Measurements from ENCODE around the gene FPR3.

FPR3 gene

DNA sequence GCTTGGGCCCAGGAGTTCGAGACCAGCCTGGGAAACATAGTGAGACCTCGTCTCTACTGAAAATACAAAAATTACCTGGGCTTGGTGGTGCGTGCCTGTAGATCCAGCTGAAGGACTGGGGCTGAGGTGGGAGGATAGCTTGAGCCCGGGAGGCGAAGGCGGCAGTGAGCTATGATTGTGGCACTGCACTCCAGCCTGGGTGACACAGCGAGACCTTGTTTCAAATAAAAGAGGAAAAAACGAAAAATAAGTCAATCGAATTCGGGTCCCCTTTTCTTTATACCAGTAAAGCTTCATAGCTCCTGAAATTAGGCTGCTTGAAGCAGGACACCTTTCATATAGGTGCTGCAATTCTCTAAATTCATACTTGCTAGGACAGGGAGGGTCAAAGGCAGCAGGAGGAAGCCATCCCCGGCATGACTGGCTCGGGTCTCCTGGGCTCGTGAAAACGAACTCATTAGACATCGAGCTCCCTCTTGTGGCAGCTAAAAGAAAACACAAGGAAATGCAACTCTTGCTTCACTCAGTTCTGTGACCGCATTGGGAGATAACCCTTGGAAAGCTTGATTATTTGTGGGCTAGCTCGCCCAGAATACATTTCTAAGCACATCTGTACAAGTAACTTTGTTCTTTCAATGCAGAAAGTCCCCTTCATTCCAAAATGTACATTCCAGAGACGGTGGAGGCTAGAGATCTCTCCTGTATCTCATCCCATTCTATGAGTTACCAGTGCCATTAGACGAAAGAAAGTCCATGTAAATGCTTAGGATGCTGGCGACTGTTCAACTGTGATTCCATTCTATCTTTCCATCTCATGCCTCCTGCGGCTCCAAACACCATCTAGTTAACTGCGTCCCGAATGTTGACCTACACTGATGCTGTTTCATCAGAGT, 17.1 kb upstream of the FPR3 start:
- H3K9me3 Mint-ChIP-seq: peaks cover 5 to 6% of the 10 kb centered on the region in 2 donors
- H3K27me3 Mint-ChIP-seq: peaks cover 83% of the 10 kb centered on the region
- peak; percentile 33 for ATAC-seq
- DNase-seq: peak; percentile 31 to 37
- no peaks in the 10 kb centered on the region for H3K4me1 Mint-ChIP-seq
- H3K27ac Mint-ChIP-seq: no peak overlapping the region
- H3K4me3 Mint-ChIP-seq: no peak overlapping the region

- Mint-ChIP-seq H3K4me1 (no peaks in the 10 kb centered on the region), H3K9me3 (no peaks in the 10 kb centered on the region), H3K27me3 (peaks cover 73% of the 10 kb centered on the region), H3K27ac (no peak overlapping the region), H3K4me3 (no peak overlapping the region)
- ATAC-seq: no peak
- DNase-seq: no peak
Measured at GRCh38 chr19:51779181-51779580, 15.8 kb upstream of the FPR3 start.

DNA sequence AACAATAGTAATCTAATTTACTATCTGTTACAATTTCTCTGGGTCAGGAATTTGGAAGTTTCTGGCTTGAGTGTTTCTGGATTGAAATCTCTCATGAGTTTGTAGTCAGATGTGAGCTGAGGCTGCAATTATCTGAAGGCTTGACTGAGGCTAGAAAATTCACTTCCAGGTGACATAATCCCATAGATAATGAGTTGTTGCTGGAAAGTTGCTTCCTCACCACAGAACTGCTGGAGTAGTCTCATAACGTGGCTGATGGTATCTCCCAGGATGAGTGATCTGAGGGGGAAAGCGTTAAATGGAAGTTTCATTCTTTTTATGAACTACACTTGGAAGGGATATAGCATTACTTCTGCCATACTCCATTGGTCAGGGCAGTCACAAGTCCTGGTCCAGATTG, 15.3 kb upstream of the FPR3 start:
- Mint-ChIP-seq H3K4me1 (no peaks in the 10 kb centered on the region), H3K27ac (no peak overlapping the region), H3K27me3 (peaks cover 68% of the 10 kb centered on the region), H3K4me3 (no peak overlapping the region), H3K9me3 (no peaks in the 10 kb centered on the region)
- DNase-seq: no peak
- ATAC-seq: no peak

DNA sequence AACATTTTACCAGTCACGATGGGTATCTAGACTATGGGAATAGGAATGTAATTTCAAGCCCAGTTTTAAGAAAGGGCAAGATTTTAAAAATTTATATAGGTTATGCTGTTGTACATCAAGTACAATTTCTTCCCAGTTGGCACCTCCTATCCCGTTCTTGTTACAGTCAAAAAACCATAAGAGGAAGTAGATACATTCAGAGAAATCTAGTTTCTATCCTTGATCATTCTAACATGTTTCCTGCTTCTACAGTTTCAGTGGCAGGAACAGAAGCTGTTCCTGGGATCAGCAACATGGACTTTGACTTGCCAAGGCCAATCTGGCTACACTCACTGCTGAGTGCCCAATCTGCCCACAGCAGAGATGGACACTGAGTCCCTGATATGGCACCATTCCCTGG, 14.7 kb upstream of the FPR3 start:
- Mint-ChIP-seq H3K27ac (no peak overlapping the region), H3K4me3 (no peak overlapping the region), H3K4me1 (no peaks in the 10 kb centered on the region), H3K27me3 (peaks cover 62% of the 10 kb centered on the region), H3K9me3 (no peaks in the 10 kb centered on the region)
- ATAC-seq (no peak), DNase-seq (no peak)

DNA sequence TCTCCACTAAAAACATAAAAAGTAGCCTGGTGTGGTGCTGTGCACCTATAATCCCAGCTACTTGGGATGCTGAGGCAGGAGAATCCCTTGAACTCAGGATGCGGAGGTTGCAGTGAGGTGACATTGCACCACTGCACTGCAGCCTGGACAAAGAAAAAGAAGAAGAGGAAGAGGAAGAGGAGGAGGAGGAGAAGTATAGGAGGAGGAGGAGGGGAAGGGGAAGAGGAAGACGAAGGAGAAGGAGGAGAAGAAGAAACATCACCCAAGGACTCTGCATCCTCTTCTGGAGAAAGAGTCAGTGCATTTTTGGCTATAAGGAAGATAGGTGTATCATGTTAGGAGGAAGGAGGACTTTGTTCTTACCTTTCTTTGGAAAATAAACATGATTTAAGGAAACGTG, 13.0 kb upstream of the FPR3 start:
- peaks cover 45% of the 10 kb centered on the region for H3K27me3 Mint-ChIP-seq
- ATAC-seq (no peak), DNase-seq (no peak)
- no peaks in the 10 kb centered on the region for H3K9me3 Mint-ChIP-seq
- no peak overlapping the region for H3K4me3 Mint-ChIP-seq
- H3K27ac Mint-ChIP-seq: no peak overlapping the region
- H3K4me1 Mint-ChIP-seq: no peaks in the 10 kb centered on the region

- H3K4me1 Mint-ChIP-seq: no peaks in the 10 kb centered on the region
- peaks cover 31% of the 10 kb centered on the region for H3K27me3 Mint-ChIP-seq
- peaks cover 5 to 7% of the 10 kb centered on the region in 2 donors for H3K9me3 Mint-ChIP-seq
- ATAC-seq: no peak
- DNase-seq: no peak
- no peak overlapping the region for H3K27ac Mint-ChIP-seq
- H3K4me3 Mint-ChIP-seq: no peak overlapping the region
Measured at GRCh38 chr19:51783372-51783771, 11.6 kb upstream of the FPR3 start.

DNA sequence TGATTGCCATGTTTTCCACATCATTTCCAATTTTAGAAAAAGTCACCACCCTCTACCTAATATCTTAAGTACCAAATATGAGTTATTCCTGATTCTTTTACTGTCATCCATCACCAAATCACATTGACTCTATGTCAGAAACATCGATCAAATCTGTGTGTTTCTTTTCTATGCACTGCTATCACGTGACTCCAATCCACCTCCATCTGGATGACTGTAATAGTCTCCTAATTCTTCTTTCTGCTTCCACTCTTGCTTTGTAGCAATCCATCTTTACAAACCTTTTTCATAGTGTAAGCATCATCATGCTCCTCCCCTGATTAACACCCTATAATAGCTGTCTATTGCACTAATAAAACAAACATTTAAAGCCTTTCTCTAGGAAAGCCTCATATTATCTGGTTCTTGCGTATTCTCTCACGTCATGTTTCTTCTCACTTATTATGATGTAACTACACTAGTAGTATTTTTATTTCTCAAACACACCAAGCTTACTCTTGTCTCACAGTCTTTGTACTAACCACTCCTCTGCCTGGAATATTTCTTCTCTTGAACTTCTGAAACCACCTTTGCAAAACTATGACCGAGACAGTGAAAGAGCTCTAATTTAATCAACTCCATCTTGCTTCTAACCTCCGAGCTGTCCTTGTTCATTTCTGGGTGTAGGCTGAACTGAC, 10.7 kb upstream of the FPR3 start:
- ATAC-seq (no peak), DNase-seq (no peak)
- Mint-ChIP-seq H3K9me3 (peaks cover 5 to 13% of the 10 kb centered on the region in 2 donors), H3K4me1 (no peaks in the 10 kb centered on the region), H3K4me3 (no peak overlapping the region), H3K27ac (no peak overlapping the region), H3K27me3 (peaks cover 26% of the 10 kb centered on the region)

GRCh38 chr19:51784922-51785690, 9.9 kb upstream of the FPR3 start:
- H3K9me3 Mint-ChIP-seq: peaks cover 5 to 13% of the 10 kb centered on the region in 2 donors
- DNase-seq: peak; percentile 49 to 75
- H3K4me1 Mint-ChIP-seq: no peaks in the 10 kb centered on the region
- no peak overlapping the region for H3K27ac Mint-ChIP-seq
- H3K27me3 Mint-ChIP-seq: peaks cover 21% of the 10 kb centered on the region
- H3K4me3 Mint-ChIP-seq: no peak overlapping the region
- ATAC-seq: peak; percentile 97

DNA sequence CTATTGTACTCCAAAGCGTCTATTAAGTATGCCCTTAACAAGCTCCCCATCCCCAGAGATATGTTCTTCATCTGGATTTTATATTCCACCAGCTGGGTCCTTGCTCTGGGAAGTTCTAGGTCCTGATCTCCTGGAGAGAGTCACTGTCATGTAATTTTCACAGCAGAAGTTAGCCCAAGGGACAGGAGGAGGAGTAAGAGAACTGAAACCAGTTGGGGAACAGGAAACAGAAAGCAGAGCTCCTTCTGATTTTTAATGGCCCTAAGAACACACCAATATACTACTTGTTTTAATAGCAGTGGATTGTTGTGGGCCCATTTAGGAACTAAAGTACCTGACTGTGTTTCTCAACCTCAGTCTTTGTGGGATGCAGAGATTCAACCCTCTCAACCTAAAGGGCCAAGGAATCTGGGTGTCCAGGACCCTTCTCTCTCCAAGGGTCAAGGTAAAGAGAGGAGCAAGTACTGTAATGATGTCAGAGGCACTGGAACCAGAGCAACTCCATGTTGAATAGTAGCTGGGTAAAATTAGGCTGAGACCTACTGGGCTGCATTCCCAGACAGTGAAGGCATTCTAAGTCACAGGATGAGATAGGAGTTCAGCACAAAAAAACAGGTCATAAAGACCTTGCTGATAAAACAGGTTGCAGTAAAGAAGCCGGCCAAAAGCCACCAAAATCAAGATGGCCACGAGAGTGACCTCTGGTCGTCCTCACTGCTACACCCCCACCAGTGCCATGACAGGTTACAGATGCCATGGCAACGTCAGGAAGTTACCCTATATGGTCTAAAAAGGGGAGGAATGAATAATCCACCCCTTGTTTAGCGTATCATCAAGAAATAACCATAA, 8.1 kb upstream of the FPR3 start:
- Mint-ChIP-seq H3K27me3 (peaks cover 14% of the 10 kb centered on the region), H3K4me1 (no peaks in the 10 kb centered on the region), H3K9me3 (peaks cover 5 to 13% of the 10 kb centered on the region in 2 donors), H3K27ac (no peak overlapping the region), H3K4me3 (no peak overlapping the region)
- ATAC-seq (no peak), DNase-seq (no peak)

GRCh38 chr19:51788029-51788428, 6.9 kb upstream of the FPR3 start:
- ATAC-seq (no peak), DNase-seq (no peak)
- Mint-ChIP-seq H3K27me3 (peaks cover 12% of the 10 kb centered on the region), H3K4me3 (no peak overlapping the region), H3K4me1 (no peaks in the 10 kb centered on the region), H3K27ac (no peak overlapping the region), H3K9me3 (peaks cover 5 to 13% of the 10 kb centered on the region in 2 donors)

- no peak for ATAC-seq
- no peak overlapping the region for H3K27ac Mint-ChIP-seq
- DNase-seq: no peak
- no peak overlapping the region for H3K4me3 Mint-ChIP-seq
- H3K27me3 Mint-ChIP-seq: peaks cover 12% of the 10 kb centered on the region
- H3K4me1 Mint-ChIP-seq: no peaks in the 10 kb centered on the region
- peaks cover 5 to 13% of the 10 kb centered on the region in 2 donors for H3K9me3 Mint-ChIP-seq
Measured at GRCh38 chr19:51789061-51789795, 5.7 kb upstream of the FPR3 start.

DNA sequence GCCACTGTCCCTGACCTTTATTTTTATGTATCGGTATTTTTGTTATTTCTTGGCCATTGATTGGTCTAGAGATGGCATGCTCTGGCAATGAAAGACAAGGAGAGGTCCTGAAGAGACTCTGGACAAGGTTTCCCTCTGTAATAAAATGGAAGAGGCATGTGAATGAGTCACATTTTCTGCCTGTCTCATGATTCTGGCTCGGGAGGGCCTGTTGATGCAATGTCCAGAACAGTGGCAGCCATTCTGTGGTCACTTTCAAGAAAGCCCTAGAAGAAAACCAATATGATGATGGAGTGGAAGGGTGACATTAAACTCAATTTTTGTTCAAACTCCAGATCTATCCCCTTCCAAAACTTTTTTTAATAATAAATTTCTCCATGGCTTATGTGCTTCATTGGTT, 2.0 kb upstream of the FPR3 start:
- Mint-ChIP-seq H3K9me3 (peaks cover 16 to 23% of the 10 kb centered on the region in 2 donors), H3K27ac (no peak overlapping the region), H3K27me3 (peaks cover 23% of the 10 kb centered on the region), H3K4me1 (no peaks in the 10 kb centered on the region), H3K4me3 (no peak overlapping the region)
- ATAC-seq (no peak), DNase-seq (no peak)

DNA sequence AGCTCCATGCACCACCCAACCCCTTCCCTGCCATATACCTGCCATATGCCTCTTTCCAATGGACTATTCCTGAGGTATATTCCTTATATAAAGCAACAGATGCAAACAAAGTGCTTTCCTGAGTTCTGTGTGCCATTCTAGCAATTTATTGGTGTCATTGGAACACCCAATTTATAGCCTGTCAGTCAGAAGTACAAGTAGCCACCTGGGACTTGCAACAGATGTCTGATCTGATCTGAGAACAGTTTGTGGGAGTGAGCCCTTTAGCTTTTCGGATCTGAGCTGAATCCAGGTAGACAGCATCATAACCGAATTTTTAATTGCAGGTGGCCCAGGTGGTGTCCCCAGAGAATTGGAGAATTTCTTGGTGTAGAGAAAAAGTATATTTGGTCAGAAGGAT, 963 bp upstream of the FPR3 start:
- H3K4me1 Mint-ChIP-seq: no peaks in the 10 kb centered on the region

GRCh38 chr19:51796195-51796679, 1.3 kb downstream of the FPR3 start:
- Mint-ChIP-seq H3K27me3 (peaks cover 27% of the 10 kb centered on the region), H3K9me3 (peaks cover 27 to 29% of the 10 kb centered on the region in 2 donors), H3K4me1 (no peaks in the 10 kb centered on the region), H3K4me3 (no peak overlapping the region), H3K27ac (no peak overlapping the region)
- ATAC-seq (no peak), DNase-seq (no peak)

More for the DNA sequence above, 963 bp upstream of the FPR3 start:
- Mint-ChIP-seq H3K27ac (no peak overlapping the region), H3K9me3 (peaks cover 20 to 23% of the 10 kb centered on the region in 2 donors), H3K27me3 (peaks cover 23% of the 10 kb centered on the region), H3K4me3 (no peak overlapping the region)
- DNase-seq: no peak
- ATAC-seq: no peak
